ENCODE data around the gene MOB2.

MOB2 gene

GRCh38 chr11:1479678-1480118 is 6.9 kb downstream of the MOB2 start:
- Histone ChIP-seq H3F3A (ENCODE audit: low read depth) (no peaks in the 10 kb centered on the region), H3K9me3 (ENCODE audit: insufficient read depth, low read depth, low read length) (no peaks in the 10 kb centered on the region), H3K4me1 (ENCODE audit: insufficient read depth, low read length, poor library complexity, severe bottlenecking) (peaks cover 5% of the 10 kb centered on the region), H3K36me3 (ENCODE audit: insufficient read depth, low read length) (peaks cover 45% of the 10 kb centered on the region; the same call in 1 of the 2 replicates), H3K9ac (ENCODE audit: low read depth, low read length, poor library complexity, severe bottlenecking) (no peak overlapping the region), H3K27me3 (ENCODE audit: insufficient read depth, low read length, poor library complexity, severe bottlenecking) (no peaks in the 10 kb centered on the region), H3K9me2 (replicated peaks; ENCODE audit: low read depth, low read length) (no peaks in the 10 kb centered on the region), H3K4me3 (ENCODE audit: low read length, poor library complexity, severe bottlenecking) (no peak overlapping the region), H3K4me2 (ENCODE audit: low read depth, low read length, poor library complexity, severe bottlenecking) (no peak overlapping the region), H3K79me2 (ENCODE audit: insufficient read depth, low read length) (peaks cover 11% of the 10 kb centered on the region; the same call in 1 of the 2 replicates), H4K20me1 (ENCODE audit: insufficient read depth, low read length, poor library complexity, severe bottlenecking) (no peaks in the 10 kb centered on the region), H2AFZ (ENCODE audit: low read length) (no peak overlapping the region)
- TF ChIP-seq EZH2phosphoT487 (IDR thresholded peaks at IDR 0.05; ENCODE audit: borderline replicate concordance) = no peak
- TF ChIP-seq CTCF (conservative IDR thresholded peaks at IDR 0.05; ENCODE audit: low read length) = no peak

GRCh38 chr11:1479006-1479677 is 7.4 kb downstream of the MOB2 start:
- no peaks in the 10 kb centered on the region for H3F3A ChIP-seq (ENCODE audit: low read depth)
- TF ChIP-seq CTCF (conservative IDR thresholded peaks at IDR 0.05; ENCODE audit: low read length) (no peak), EZH2phosphoT487 (IDR thresholded peaks at IDR 0.05; ENCODE audit: borderline replicate concordance) (no peak)
- H3K36me3 ChIP-seq (ENCODE audit: insufficient read depth, low read length) = peaks cover 49% of the 10 kb centered on the region; the same call in 1 of the 2 replicates
- H3K9me2 ChIP-seq (replicated peaks; ENCODE audit: low read depth, low read length) = no peaks in the 10 kb centered on the region
- H3K4me2 ChIP-seq (ENCODE audit: low read depth, low read length, poor library complexity, severe bottlenecking) = peak overlapping the region; percentile 28
- H3K9ac ChIP-seq (ENCODE audit: low read depth, low read length, poor library complexity, severe bottlenecking) = no peak overlapping the region
- no peak overlapping the region for H3K4me3 ChIP-seq (ENCODE audit: low read length, poor library complexity, severe bottlenecking)
- H3K9me3 ChIP-seq (ENCODE audit: insufficient read depth, low read depth, low read length) = no peaks in the 10 kb centered on the region
- no peaks in the 10 kb centered on the region for H3K27me3 ChIP-seq (ENCODE audit: insufficient read depth, low read length, poor library complexity, severe bottlenecking)
- H3K79me2 ChIP-seq (ENCODE audit: insufficient read depth, low read length) = peaks cover 8% of the 10 kb centered on the region; the same call in 1 of the 2 replicates
- H4K20me1 ChIP-seq (ENCODE audit: insufficient read depth, low read length, poor library complexity, severe bottlenecking) = no peaks in the 10 kb centered on the region
- H3K4me1 ChIP-seq (ENCODE audit: insufficient read depth, low read length, poor library complexity, severe bottlenecking) = peaks cover 5% of the 10 kb centered on the region
- H2AFZ ChIP-seq (ENCODE audit: low read length) = no peak overlapping the region

GRCh38 chr11:1478544-1478943 is 8.0 kb downstream of the MOB2 start:
- TF ChIP-seq EZH2phosphoT487 (IDR thresholded peaks at IDR 0.05; ENCODE audit: borderline replicate concordance) (no peak), CTCF (conservative IDR thresholded peaks at IDR 0.05; ENCODE audit: low read length) (no peak)
- H3K79me2 ChIP-seq (ENCODE audit: insufficient read depth, low read length) = peaks cover 3% of the 10 kb centered on the region; the same call in 1 of the 2 replicates
- peak overlapping the region; percentile 28 for H3K4me2 ChIP-seq (ENCODE audit: low read depth, low read length, poor library complexity, severe bottlenecking)
- H3K36me3 ChIP-seq (ENCODE audit: insufficient read depth, low read length) = peaks cover 49% of the 10 kb centered on the region; the same call in 1 of the 2 replicates
- peaks cover 5% of the 10 kb centered on the region for H3K4me1 ChIP-seq (ENCODE audit: insufficient read depth, low read length, poor library complexity, severe bottlenecking)
- no peaks in the 10 kb centered on the region for H3F3A ChIP-seq (ENCODE audit: low read depth)
- no peaks in the 10 kb centered on the region for H3K27me3 ChIP-seq (ENCODE audit: insufficient read depth, low read length, poor library complexity, severe bottlenecking)
- H3K9me3 ChIP-seq (ENCODE audit: insufficient read depth, low read depth, low read length) = no peaks in the 10 kb centered on the region
- no peaks in the 10 kb centered on the region for H3K9me2 ChIP-seq (replicated peaks; ENCODE audit: low read depth, low read length)
- H3K9ac ChIP-seq (ENCODE audit: low read depth, low read length, poor library complexity, severe bottlenecking) = no peak overlapping the region
- H2AFZ ChIP-seq (ENCODE audit: low read length) = no peak overlapping the region
- H3K4me3 ChIP-seq (ENCODE audit: low read length, poor library complexity, severe bottlenecking) = no peak overlapping the region
- H4K20me1 ChIP-seq (ENCODE audit: insufficient read depth, low read length, poor library complexity, severe bottlenecking) = no peaks in the 10 kb centered on the region
